ENCODE data around the gene AKAP4.

AKAP4 gene

DNA sequence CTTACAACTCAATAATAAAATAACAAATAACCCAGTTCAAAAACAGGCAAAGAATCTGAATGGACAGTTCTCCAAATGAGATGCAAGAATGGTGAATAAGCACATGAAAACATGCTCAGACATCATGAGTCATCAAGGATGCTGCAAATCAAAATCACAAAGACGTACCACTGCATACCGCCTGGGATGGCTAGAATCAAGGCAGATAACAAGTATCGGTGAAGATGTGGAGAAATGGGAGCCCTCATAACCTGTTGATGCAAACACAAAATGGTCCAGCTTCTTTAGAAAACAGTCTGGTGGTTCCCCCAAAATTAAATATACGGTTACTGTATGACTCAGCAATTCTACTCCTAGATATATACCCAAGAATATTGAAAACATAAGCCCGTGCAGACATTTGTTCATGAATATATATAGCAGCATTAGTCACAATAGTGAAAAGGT lies 32.5 kb downstream of the AKAP4 start:
- no peaks in the 10 kb centered on the region for H3K27me3 ChIP-seq (ENCODE audit: insufficient read depth, low read length)
- H3K36me3 ChIP-seq (ENCODE audit: insufficient read depth, low read length): no peaks in the 10 kb centered on the region
- H3K27ac ChIP-seq (ENCODE audit: low read depth, low read length): no peak overlapping the region
- H3K4me3 ChIP-seq (ENCODE audit: low read depth, low read length): no peak overlapping the region
- H2AFZ ChIP-seq (ENCODE audit: low read length, unreplicated experiment): no peak overlapping the region
- H3K79me2 ChIP-seq (ENCODE audit: control insufficient read depth, insufficient read depth, low read length, unreplicated experiment): no peaks in the 10 kb centered on the region
- no peaks in the 10 kb centered on the region for H3K4me1 ChIP-seq (ENCODE audit: control insufficient read depth, insufficient read depth, low read length, unreplicated experiment)

DNA sequence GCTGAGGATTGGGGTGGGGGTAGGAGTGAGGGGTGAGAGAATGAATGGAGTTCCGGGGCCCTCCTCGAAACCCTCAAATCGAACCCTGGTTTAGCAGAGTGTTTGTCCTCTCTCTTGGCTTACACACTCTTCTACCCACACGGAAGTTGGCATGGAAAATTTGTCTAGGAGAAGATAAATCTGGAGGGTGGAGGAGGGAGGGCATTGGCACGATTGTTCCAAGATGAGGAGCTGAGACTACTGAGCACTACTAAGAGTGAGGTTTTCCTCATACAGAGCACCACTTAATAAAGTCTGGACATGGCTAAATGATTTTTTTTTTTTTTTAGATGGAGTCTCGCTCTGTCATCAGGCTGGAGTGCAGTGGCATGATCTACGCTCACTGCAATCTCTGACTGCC lies 33.4 kb downstream of the AKAP4 start:
- Histone ChIP-seq H3K36me3 (ENCODE audit: insufficient read depth, low read length) (no peaks in the 10 kb centered on the region), H3K27me3 (ENCODE audit: insufficient read depth, low read length) (no peaks in the 10 kb centered on the region), H3K4me1 (ENCODE audit: control insufficient read depth, insufficient read depth, low read length, unreplicated experiment) (no peaks in the 10 kb centered on the region), H2AFZ (ENCODE audit: low read length, unreplicated experiment) (no peak overlapping the region), H3K27ac (ENCODE audit: low read depth, low read length) (no peak overlapping the region), H3K79me2 (ENCODE audit: control insufficient read depth, insufficient read depth, low read length, unreplicated experiment) (no peaks in the 10 kb centered on the region), H3K4me3 (ENCODE audit: low read depth, low read length) (no peak overlapping the region)

DNA sequence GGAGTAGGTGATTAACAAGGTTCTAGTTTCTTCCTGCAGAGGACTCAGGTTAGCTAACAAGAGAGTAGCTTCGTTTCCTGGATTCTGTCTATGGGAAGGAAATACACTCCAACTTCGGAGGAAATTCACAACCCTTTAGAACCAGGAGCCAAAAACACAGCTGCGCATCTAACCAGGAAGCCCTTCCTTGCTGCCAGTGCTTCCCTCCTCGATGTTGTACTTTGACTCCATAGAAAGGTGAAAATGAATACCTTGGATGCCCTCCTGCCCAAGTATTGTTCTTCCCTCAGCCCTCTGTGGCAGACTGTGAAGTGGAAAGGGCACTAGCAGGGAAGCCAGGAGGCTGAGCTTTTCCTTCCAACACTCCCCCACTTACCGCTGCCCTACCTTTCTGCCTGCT lies 35.1 kb downstream of the AKAP4 start:
- no peak overlapping the region for H2AFZ ChIP-seq (ENCODE audit: low read length, unreplicated experiment)
- H3K79me2 ChIP-seq (ENCODE audit: control insufficient read depth, insufficient read depth, low read length, unreplicated experiment): no peaks in the 10 kb centered on the region
- H3K27ac ChIP-seq (ENCODE audit: low read depth, low read length): no peak overlapping the region
- H3K4me3 ChIP-seq (ENCODE audit: low read depth, low read length): no peak overlapping the region
- no peaks in the 10 kb centered on the region for H3K4me1 ChIP-seq (ENCODE audit: control insufficient read depth, insufficient read depth, low read length, unreplicated experiment)
- H3K27me3 ChIP-seq (ENCODE audit: insufficient read depth, low read length): no peaks in the 10 kb centered on the region
- no peaks in the 10 kb centered on the region for H3K36me3 ChIP-seq (ENCODE audit: insufficient read depth, low read length)

DNA sequence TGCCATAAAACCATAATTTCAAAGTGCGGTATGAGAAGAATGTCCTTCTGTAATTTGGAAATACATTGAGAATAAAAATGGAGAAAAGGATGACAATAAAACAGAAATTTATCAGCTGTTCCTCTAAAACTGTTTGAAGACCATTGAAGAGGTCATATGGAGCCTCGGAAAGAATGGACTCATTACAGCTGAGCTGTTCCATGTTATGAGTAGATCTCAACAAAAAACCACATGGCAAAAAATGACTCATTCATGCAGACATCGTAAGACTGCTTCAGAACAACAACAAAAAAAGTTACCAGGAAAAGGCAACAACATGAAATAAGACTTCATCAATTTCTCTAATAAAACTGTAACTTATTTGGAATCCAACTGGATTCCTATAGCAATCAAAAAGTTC lies 39.7 kb downstream of the AKAP4 start:
- Histone ChIP-seq H3K79me2 (ENCODE audit: control insufficient read depth, insufficient read depth, low read length, unreplicated experiment) (no peaks in the 10 kb centered on the region), H3K4me1 (ENCODE audit: control insufficient read depth, insufficient read depth, low read length, unreplicated experiment) (no peaks in the 10 kb centered on the region), H3K4me3 (ENCODE audit: low read depth, low read length) (no peak overlapping the region), H2AFZ (ENCODE audit: low read length, unreplicated experiment) (no peak overlapping the region), H3K36me3 (ENCODE audit: insufficient read depth, low read length) (no peaks in the 10 kb centered on the region), H3K27ac (ENCODE audit: low read depth, low read length) (no peak overlapping the region), H3K27me3 (ENCODE audit: insufficient read depth, low read length) (no peaks in the 10 kb centered on the region; the same call in 1 of the 2 replicates)

GRCh38 chrX:50158593-50158992 lies 42.2 kb downstream of the AKAP4 start:
- no peaks in the 10 kb centered on the region for H3K4me1 ChIP-seq (ENCODE audit: control insufficient read depth, insufficient read depth, low read length, unreplicated experiment)
- no peaks in the 10 kb centered on the region for H3K36me3 ChIP-seq (ENCODE audit: insufficient read depth, low read length)
- H3K27me3 ChIP-seq (ENCODE audit: insufficient read depth, low read length): no peaks in the 10 kb centered on the region; the same call in 1 of the 2 replicates
- no peak overlapping the region for H3K27ac ChIP-seq (ENCODE audit: low read depth, low read length)
- no peak overlapping the region for H3K4me3 ChIP-seq (ENCODE audit: low read depth, low read length)
- H3K79me2 ChIP-seq (ENCODE audit: control insufficient read depth, insufficient read depth, low read length, unreplicated experiment): no peaks in the 10 kb centered on the region
- H2AFZ ChIP-seq (ENCODE audit: low read length, unreplicated experiment): no peak overlapping the region

DNA sequence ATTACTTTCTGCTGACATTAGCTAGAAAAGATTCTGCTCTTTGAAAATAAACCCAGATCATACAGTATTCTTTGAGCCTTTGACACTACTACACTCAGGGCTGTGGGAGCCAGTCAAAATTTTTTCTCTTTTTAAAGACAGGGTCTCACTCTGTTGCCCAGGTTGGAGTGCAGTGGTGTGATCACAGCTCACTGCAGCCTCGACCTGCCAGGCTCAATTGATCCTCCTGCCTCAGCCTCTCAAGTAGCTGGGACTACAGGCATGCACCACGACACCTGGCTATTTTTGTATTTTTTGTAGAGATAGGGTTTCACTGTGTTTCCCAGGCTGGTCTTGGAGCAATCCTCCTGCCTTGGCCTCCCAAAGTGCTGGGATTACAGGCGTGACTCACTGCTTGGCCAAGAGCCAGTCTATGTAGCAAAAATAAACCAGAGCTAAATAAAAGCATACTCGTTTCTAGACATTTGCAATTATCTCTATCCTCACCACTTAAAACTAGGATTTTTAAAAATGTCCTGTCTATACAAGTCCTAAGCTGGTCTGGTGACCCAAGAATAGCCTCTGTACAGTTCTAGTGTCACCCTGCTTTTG lies 43.2 kb downstream of the AKAP4 start:
- H3K4me1 ChIP-seq (ENCODE audit: control insufficient read depth, insufficient read depth, low read length, unreplicated experiment): no peaks in the 10 kb centered on the region
- no peaks in the 10 kb centered on the region for H3K79me2 ChIP-seq (ENCODE audit: control insufficient read depth, insufficient read depth, low read length, unreplicated experiment)
- no peak overlapping the region for H3K4me3 ChIP-seq (ENCODE audit: low read depth, low read length)
- no peak overlapping the region for H3K27ac ChIP-seq (ENCODE audit: low read depth, low read length)
- no peaks in the 10 kb centered on the region; the same call in 1 of the 2 replicates for H3K27me3 ChIP-seq (ENCODE audit: insufficient read depth, low read length)
- no peaks in the 10 kb centered on the region for H3K36me3 ChIP-seq (ENCODE audit: insufficient read depth, low read length)
- no peak overlapping the region for H2AFZ ChIP-seq (ENCODE audit: low read length, unreplicated experiment)

DNA sequence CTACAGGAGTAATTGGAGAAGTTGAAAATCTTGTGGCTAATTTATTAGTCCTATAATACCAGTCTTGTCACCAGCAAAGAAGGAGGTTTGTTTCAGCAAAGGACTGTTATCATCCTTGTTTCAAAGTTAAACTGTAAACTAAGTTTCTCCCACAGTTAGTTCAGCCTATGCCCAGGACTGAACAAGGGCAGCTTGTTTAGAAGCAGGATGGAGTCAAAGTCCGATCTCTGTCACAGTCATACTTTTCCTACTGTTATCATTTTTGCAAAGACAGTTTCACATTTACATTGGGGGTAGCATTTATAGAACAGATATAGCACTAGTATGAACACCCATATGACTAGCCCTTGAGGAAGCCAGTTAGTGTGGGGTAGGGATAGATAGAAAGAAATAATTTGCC lies 46.4 kb downstream of the AKAP4 start:
- Histone ChIP-seq H2AFZ (ENCODE audit: low read length, unreplicated experiment) (no peak overlapping the region), H3K27ac (ENCODE audit: low read depth, low read length) (no peak overlapping the region), H3K36me3 (ENCODE audit: insufficient read depth, low read length) (no peaks in the 10 kb centered on the region), H3K4me1 (ENCODE audit: control insufficient read depth, insufficient read depth, low read length, unreplicated experiment) (no peaks in the 10 kb centered on the region), H3K27me3 (ENCODE audit: insufficient read depth, low read length) (no peaks in the 10 kb centered on the region; the same call in 1 of the 2 replicates), H3K79me2 (ENCODE audit: control insufficient read depth, insufficient read depth, low read length, unreplicated experiment) (no peaks in the 10 kb centered on the region), H3K4me3 (ENCODE audit: low read depth, low read length) (no peak overlapping the region)

GRCh38 chrX:50152456-50152855 lies 48.4 kb downstream of the AKAP4 start:
- no peaks in the 10 kb centered on the region for H3K4me1 ChIP-seq (ENCODE audit: control insufficient read depth, insufficient read depth, low read length, unreplicated experiment)
- H2AFZ ChIP-seq (ENCODE audit: low read length, unreplicated experiment): no peak overlapping the region
- no peaks in the 10 kb centered on the region for H3K36me3 ChIP-seq (ENCODE audit: insufficient read depth, low read length)
- no peak overlapping the region for H3K4me3 ChIP-seq (ENCODE audit: low read depth, low read length)
- no peaks in the 10 kb centered on the region for H3K79me2 ChIP-seq (ENCODE audit: control insufficient read depth, insufficient read depth, low read length, unreplicated experiment)
- H3K27ac ChIP-seq (ENCODE audit: low read depth, low read length): no peak overlapping the region
- no peaks in the 10 kb centered on the region for H3K27me3 ChIP-seq (ENCODE audit: insufficient read depth, low read length)

- Histone ChIP-seq H3K27me3 (ENCODE audit: insufficient read depth, low read length) (no peaks in the 10 kb centered on the region), H3K36me3 (ENCODE audit: insufficient read depth, low read length) (no peaks in the 10 kb centered on the region), H3K4me3 (ENCODE audit: low read depth, low read length) (no peak overlapping the region), H3K79me2 (ENCODE audit: control insufficient read depth, insufficient read depth, low read length, unreplicated experiment) (no peaks in the 10 kb centered on the region), H2AFZ (ENCODE audit: low read length, unreplicated experiment) (no peak overlapping the region), H3K27ac (ENCODE audit: low read depth, low read length) (no peak overlapping the region), H3K4me1 (ENCODE audit: control insufficient read depth, insufficient read depth, low read length, unreplicated experiment) (no peaks in the 10 kb centered on the region)
Observed at GRCh38 chrX:50147972-50148371, 52.8 kb downstream of the AKAP4 start.
